GM20000 (cell line): ENCODE measurements around the gene SSBP4.

Experiments
- DNase-seq: peaks from one replicate; pipeline ENCODE4 v3.0.0; 2012; ENCODE audit warnings: low spot score
- TF ChIP-seq, protein P1 (sequence below): IDR thresholded peaks from 2 replicates; pipeline ENCODE4 v1.5.1; 2012; ENCODE audit warnings: mild to moderate bottlenecking, control low read depth; ENCODE audit errors: extremely low read depth, missing control alignments

The SSBP4 gene

DNA sequence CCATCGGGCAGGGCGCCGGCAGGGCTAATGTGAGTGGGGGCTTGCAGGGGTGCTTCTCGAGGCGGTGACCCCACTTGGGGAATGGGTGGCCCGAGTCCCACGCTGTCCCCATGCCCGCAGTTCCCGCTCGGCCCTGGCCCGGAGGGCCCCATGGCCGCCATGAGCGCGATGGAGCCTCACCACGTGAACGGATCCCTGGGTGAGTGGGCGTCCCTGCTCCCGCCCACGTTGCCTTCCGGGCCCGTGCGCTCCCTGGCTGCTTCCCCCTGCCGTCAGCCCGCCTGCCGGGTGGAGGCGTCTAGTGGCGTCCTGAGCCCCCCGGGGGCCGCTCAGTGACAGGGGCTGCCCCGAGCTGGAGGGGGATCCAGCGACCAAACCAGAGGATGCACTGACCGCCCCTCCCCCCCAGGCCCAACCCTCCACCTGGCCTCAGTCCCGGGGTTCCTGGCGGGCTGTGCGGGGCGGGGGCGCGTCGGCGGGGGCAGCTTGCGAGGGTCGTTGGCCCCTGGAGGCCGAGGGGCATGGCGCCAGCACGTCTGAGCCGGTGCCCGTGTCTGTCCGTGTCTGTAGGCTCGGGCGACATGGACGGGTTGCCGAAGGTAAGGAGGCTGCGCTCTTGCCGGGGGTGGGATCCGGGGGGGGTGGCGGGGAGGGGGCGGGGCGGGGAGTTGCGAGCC lies 14.0 kb downstream of the SSBP4 start:
- DNase-seq, result peak; percentile 80
- TF ChIP-seq, protein P1, sequence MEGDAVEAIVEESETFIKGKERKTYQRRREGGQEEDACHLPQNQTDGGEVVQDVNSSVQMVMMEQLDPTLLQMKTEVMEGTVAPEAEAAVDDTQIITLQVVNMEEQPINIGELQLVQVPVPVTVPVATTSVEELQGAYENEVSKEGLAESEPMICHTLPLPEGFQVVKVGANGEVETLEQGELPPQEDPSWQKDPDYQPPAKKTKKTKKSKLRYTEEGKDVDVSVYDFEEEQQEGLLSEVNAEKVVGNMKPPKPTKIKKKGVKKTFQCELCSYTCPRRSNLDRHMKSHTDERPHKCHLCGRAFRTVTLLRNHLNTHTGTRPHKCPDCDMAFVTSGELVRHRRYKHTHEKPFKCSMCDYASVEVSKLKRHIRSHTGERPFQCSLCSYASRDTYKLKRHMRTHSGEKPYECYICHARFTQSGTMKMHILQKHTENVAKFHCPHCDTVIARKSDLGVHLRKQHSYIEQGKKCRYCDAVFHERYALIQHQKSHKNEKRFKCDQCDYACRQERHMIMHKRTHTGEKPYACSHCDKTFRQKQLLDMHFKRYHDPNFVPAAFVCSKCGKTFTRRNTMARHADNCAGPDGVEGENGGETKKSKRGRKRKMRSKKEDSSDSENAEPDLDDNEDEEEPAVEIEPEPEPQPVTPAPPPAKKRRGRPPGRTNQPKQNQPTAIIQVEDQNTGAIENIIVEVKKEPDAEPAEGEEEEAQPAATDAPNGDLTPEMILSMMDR, result no peak

DNA sequence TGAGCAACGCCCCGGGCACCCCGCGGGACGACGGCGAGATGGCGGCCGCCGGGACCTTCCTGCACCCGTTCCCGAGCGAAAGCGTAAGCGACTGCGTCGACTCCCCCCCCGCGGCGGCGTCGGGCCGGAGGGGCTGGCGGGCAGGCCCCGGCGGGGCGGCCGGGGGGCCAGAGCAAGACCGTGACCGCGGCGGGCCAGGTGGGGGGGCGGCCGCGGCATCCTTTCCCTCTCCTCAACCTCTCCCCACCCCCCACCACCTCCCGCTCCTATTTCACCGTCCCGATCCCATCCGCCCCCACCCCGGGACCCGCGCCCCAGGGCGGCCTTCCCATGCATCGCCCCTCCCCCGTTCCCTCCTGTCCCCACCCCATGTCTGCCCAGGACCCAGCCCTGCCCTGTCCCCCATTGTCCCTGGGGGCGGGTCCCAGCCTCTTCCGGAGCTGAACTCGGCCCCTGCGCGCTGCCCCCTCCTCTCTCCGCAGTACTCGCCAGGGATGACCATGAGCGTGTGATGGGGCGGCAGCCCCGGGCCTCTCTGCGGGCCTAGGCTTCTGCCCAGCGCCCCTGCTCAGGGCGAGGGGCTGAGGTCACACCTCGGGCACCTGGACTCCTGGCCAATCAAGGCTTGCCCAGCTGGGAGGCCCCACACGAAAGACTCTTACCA lies 14.7 kb downstream of the SSBP4 start:
- TF ChIP-seq, protein P1, result no peak
- no peak for DNase-seq

DNA sequence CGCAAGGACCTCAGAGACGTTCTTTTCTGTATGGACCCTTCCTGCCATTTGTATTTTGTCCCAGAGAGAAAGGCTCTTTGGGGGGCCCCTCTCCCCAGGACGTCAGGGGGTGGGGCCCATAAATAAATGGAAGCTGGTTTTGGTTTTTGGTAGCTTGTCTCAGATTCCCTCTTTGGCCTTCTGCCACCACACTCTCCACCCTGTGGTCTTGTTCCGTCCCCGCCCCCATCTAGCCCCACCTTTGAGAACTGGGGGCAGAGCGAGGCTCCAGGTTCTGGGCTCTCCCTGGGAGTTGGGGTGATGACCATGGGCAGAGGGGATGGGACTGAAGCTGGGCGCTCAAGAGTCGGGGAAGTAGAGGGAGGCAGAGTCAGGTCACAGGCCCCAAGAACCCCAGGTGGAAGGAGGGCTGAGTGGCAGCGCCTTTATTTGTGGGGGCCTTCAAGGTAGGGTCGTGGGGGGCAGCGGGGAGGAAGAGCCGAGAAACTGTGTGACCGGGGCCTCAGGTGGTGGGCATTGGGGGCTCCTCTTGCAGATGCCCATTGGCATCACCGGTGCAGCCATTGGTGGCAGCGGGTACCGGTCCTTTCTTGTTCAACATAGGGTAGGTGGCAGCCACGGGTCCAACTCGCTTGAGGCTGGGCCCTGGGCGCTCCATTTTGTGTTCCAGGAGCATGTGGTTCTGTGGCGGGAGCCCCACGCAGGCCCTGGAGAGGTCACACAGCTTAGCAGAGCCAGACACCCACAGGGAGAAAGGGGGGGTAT lies 15.4 kb downstream of the SSBP4 start:
- no peak for DNase-seq
- TF ChIP-seq, protein P1, result no peak

DNA sequence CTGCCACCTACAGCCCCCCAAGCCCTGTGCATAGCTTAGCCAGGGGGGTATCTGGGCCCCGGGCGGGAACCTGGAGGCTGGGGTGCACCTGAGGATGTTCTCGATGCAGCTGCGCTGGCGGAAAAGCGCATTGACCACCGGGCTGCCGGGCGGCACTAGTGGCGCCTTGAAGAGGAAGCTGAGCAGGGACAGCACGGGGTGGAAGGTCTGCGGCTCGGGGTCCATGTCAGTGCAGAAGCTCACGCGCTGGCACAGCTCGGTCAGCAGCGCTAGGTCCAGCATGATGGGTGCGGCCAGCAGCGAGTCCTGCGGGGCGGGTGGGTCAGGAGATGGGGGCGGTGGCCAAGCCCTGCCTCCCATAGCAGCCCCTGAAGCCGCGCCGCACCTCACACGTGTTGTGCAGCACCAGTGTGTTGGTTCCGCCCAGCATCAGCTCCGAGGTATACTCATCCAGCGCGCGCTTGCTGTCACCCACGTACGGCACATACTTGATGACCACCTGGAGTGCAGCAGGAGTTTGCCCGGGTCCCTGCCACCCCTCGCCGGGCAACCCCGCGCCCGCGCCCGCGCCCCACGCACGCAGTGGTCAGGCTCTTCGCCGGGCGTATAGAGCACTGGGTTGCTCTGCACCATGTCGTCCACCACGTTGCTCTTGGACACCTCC lies 16.1 kb downstream of the SSBP4 start:
- DNase-seq, result no peak
- TF ChIP-seq, protein P1, result no peak

DNA sequence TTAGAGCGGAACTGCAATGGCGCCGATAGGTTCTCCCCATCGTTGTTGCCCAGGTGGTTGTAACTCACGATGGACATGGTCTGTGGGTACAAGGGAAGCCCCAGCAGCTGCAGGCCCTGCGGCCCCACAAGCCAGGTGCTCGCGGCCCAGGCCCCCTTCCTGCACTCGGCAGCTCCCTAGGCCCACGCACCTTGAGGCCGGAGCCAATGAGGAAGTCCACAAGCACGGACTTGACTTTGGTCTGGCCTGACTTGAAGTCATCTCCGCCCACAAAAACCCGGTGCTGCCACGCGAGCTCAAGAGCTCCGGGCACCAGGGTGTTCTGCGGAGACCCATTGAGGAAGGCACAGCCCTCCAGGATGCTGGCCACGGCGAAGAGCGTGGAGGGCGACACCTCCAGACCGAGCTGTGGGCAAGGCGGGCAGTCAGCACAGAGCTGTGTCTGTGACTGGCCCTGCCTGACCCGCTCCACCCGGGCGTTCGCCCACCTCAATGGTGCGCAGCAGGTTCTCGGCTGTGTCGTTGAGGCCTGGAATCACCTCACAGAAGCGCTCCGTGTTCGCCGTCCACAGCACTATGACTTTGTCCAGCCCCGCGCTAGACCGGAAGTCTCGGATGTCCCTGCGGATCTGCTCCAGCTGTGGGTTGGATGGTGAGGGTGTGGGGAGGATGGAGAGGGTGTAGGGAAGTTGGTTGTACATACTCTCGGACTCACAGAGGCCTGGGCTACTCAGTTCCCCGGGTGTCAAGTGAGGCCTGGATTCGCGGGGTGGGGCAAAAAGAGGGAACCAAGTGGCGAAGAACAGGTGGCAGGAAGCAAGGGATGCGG lies 16.9 kb downstream of the SSBP4 start:
- TF ChIP-seq, protein P1, result no peak
- DNase-seq, result no peak

DNA sequence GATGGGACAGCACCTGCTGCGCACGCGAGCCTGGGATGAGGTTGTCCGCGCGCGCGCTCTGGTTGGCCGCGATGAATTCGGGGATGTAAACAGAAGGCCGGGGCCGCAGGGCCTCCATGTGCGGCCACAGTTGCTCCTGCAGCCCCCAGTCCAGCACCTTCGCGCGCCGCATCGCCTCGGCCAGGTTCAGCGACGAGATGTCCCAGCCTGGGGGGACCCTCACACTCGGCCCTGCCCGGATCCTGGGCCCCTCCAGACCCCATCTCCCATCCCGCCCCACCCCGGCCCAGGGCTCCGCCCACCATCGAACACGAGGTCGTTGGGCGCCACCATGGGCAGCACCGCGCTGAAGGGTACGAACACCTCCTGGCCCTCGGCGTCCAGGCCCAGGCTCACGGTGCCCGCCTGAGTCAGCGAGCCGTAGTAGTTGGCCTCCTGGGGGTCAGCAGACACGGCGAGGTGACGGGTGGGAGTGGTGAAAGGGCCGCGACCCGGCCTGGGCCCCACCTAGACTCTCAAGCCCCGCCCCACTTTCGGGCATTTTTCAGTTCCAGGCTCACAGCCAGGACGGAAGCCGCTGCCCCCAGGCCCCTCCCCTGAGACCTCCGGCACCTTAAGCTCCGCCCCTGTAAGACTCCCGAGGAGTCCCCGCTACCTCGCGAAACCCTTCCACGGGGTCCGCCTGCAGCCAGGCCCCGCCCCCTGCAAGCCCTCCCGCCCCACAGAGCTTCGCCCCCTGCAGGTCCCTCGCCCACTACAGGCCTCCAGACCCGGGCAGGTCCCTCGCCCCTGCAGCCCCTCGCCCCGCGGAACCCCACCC lies 17.7 kb downstream of the SSBP4 start:
- TF ChIP-seq, protein P1, result no peak
- DNase-seq, result peak; percentile 97
